Tibial nerve (tissue), 4 donors: ENCODE data around the gene GHRH.

Experiments used
- CTCF ChIP-seq, 5 experiments: fragments of 200-600 bp in 3 of 5; fragments of 450-650 bp in 2 of 5; sonication (generic) in 3 of 5; IDR thresholded peaks; one replicate each; pipeline ENCODE4 v1.5.1; 2016 to 2019; ENCODE audit warnings: antibody characterized with exemption in 5 of 5, mild to moderate bottlenecking in 3 of 5, moderate library complexity in 2 of 5
- EP300 ChIP-seq, 2 donors: sonication (generic); formaldehyde crosslinking; IDR thresholded peaks; one replicate each; pipeline ENCODE4 v1.6.1; 2017; ENCODE audit warnings: antibody characterized with exemption in 2 of 2, mild to moderate bottlenecking in 1 of 2
- POLR2A ChIP-seq, 2 donors: fragments of 450-650 bp; IDR thresholded peaks; one replicate each; pipeline ENCODE4 v1.6.1; 2017; ENCODE audit warnings: antibody characterized with exemption in 2 of 2, mild to moderate bottlenecking in 2 of 2, moderate library complexity in 2 of 2

GRCh38 chr20:37253087-37253486 lies 8.5 kb downstream of the GHRH start:
- TF ChIP-seq CTCF (IDR thresholded peaks at IDR 0.05), result no peak
- TF ChIP-seq EP300 (IDR thresholded peaks at IDR 0.05), result no peak
- no peak for TF ChIP-seq POLR2A (IDR thresholded peaks at IDR 0.05)
